K562 (cell line): ENCODE data around the gene TEX54. TPM values are rescaled to one million over a fixed set of nuclear protein-coding genes. Genes with fewer than 3 reads are reported as not detected.

Experiments
- E2F6 ChIP-seq, 2 experiments: IDR thresholded peaks; 2 replicates each; pipeline ENCODE4 v1.6.1; 2011; ENCODE audit warnings: borderline replicate concordance in 1 of 2, control low read depth in 1 of 2, low read depth in 1 of 2, low read length in 1 of 2, mild to moderate bottlenecking in 1 of 2, mixed read lengths in 1 of 2, moderate library complexity in 1 of 2; ENCODE audit not compliant: insufficient read depth in 1 of 2, insufficient read length in 1 of 2, poor library complexity in 1 of 2, severe bottlenecking in 1 of 2; ENCODE audit errors: extremely low read depth in 1 of 2
- FOXJ3 ChIP-seq: sonication (generic); formaldehyde crosslinking; IDR thresholded peaks from 2 replicates; pipeline ENCODE4 v1.4.0; 2020; ENCODE audit warnings: mild to moderate bottlenecking, missing genetic modification reagents
- MAFF ChIP-seq: IDR thresholded peaks from 2 replicates; pipeline ENCODE4 v1.6.1; 2012; ENCODE audit warnings: low read length, improper control_type of control experiment
- NFIX ChIP-seq: fragments of 250-450 bp; sonication (Bioruptor Pico); IDR thresholded peaks from 2 replicates; pipeline ENCODE4 v1.4.0; 2020; ENCODE audit warnings: low read depth, mild to moderate bottlenecking, moderate library complexity
- NONO ChIP-seq, 2 experiments: fragments of 200-400 bp in 1 of 2; fragments of 450-650 bp in 1 of 2; formaldehyde crosslinking in 1 of 2; IDR thresholded peaks; 2 replicates each; pipeline ENCODE4 v1.6.1; 2017; ENCODE audit warnings: low read depth in 2 of 2, mild to moderate bottlenecking in 2 of 2, moderate library complexity in 2 of 2, low read length in 1 of 2
- PHB ChIP-seq: fragments of 250-450 bp; sonication (Bioruptor Pico); IDR thresholded peaks from 2 replicates; pipeline ENCODE4 v1.5.0; 2021
- POLR2A ChIP-seq: fragments of 450-650 bp; conservative IDR thresholded peaks from 2 replicates; pipeline ENCODE4 v1.6.1; 2016
- SREBF2 ChIP-seq: sonication (generic); formaldehyde crosslinking; IDR thresholded peaks from 2 replicates; pipeline ENCODE4 v1.4.0; 2020; ENCODE audit warnings: mild to moderate bottlenecking, missing genetic modification reagents
- TARDBP ChIP-seq: fragments of 450-650 bp; IDR thresholded peaks from 2 replicates; pipeline ENCODE4 v1.6.1; 2016
- XRCC3 ChIP-seq: fragments of 450-650 bp; IDR thresholded peaks from 2 replicates; pipeline ENCODE4 v1.6.1; 2017; ENCODE audit warnings: mild to moderate bottlenecking, moderate library complexity
- XRCC4 ChIP-seq: IDR thresholded peaks from one replicate; pipeline ENCODE4 v1.6.1; 2011; ENCODE audit not compliant: insufficient read depth, insufficient read length; ENCODE audit errors: extremely low read depth
- ZBTB11 ChIP-seq, 3 experiments: fragments of 200-800 bp in 1 of 3; fragments of 250-450 bp in 1 of 3; fragments of 450-650 bp in 1 of 3; sonication (Bioruptor Pico) in 1 of 3; sonication (Bioruptor generic) in 1 of 3; formaldehyde crosslinking in 1 of 3; IDR thresholded peaks; 2 replicates each; pipeline versions ENCODE4 v1.6.1 to v1.8.0; 2016 to 2022; ENCODE audit warnings: mild to moderate bottlenecking in 2 of 3, missing genetic modification characterization in 2 of 3, missing compliant biosample characterization in 1 of 3, moderate library complexity in 1 of 3
- ZNF609 ChIP-seq: sonication (generic); formaldehyde crosslinking; IDR thresholded peaks from 2 replicates; pipeline ENCODE4 v1.8.1; 2023; ENCODE audit warnings: missing genetic modification reagents, mild to moderate bottlenecking, borderline replicate concordance
- polyA plus RNA-seq, 8 experiments: library from polyadenylated mRNA; depleted of rRNA in 4 of 8; stranded (reverse) in 5 of 8; unstranded in 3 of 8; fragments of >200 nt; fragmentation: Nextera tagmentation in 2 of 8; fragmentation: Illumina TruSeq in 1 of 8; extraction: Ambion mirVana in 2 of 8; extraction: Trizol in 1 of 8; gene quantifications; 2 replicates each; pipeline versions ENCODE4 v1.2.1 to v1.2.3, GENCODE V29; 2011 to 2014; ENCODE audit warnings: inconsistent platforms in 1 of 8, missing spikeins in 1 of 8
- total RNA-seq, 7 experiments: library from RNA; depleted of rRNA in 6 of 7; stranded (reverse); fragments of >200 nt in 6 of 7; fragmentation: Illumina TruSeq in 2 of 7; extraction: Trizol in 2 of 7; gene quantifications; 2 replicates each; pipeline versions ENCODE4 v1.2.1 to v1.2.3, GENCODE V29; 2011 to 2021; ENCODE audit warnings: low replicate concordance in 1 of 7

Gene TEX54
- total and polyA plus RNA-seq, 9 of the 15 experiments (the other 6 are each of a cell fraction or from before 2014, with no cell fraction given), result not detected

GRCh38 chr11:62854013-62854824 lies 21.6 kb upstream of the TEX54 start (continued):
- TF ChIP-seq SREBF2 (CRISPR knock-in tag), result no peak
- no peak for TF ChIP-seq NFIX
- 0 out of 6 replicates have a peak, but pooled peaks of 1 of the 3 experiments have one; percentile 7 for TF ChIP-seq ZBTB11 (CRISPR knock-in tag; IDR thresholded peaks at IDR 0.05)
- TF ChIP-seq POLR2A, result peak; percentile 3; the same call in 1 of the 2 replicates
- 0 out of 2 replicates have a peak, but pooled peaks have one; percentile 8 for TF ChIP-seq XRCC3
- TF ChIP-seq FOXJ3, result no peak
- no peak for TF ChIP-seq NONO (IDR thresholded peaks at IDR 0.05; ENCODE audit: low read depth in 2 of 2, low read length in 1 of 2)
- TF ChIP-seq TARDBP, result no peak
- no peak for TF ChIP-seq XRCC4
- no peak for TF ChIP-seq ZNF609 (CRISPR knock-in tag)
- no peak for TF ChIP-seq PHB (CRISPR knock-in tag)
- TF ChIP-seq E2F6 (IDR thresholded peaks at IDR 0.05; ENCODE audit: borderline replicate concordance in 1 of 2, extremely low read depth in 1 of 2, insufficient read depth in 1 of 2, insufficient read length in 1 of 2, low read depth in 1 of 2, low read length in 1 of 2, poor library complexity in 1 of 2, severe bottlenecking in 1 of 2), result no peak
- no peak for TF ChIP-seq MAFF
